Mammary epithelial cell (primary cell): ENCODE measurements around the gene PDE3B.

Experiments
- CTCF ChIP-seq, 2 donors: IDR thresholded peaks in 1 of 2; conservative IDR thresholded peaks in 1 of 2; 2 replicates each; pipeline ENCODE4 v1.5.1; 2011 to 2012; ENCODE audit warnings: inconsistent platforms in 2 of 2, low read length in 2 of 2, mild to moderate bottlenecking in 2 of 2, control low read depth in 1 of 2, low read depth in 1 of 2; ENCODE audit not compliant: insufficient read depth in 1 of 2; ENCODE audit errors: extremely low read depth in 1 of 2
- EZH2 ChIP-seq: IDR thresholded peaks from 2 replicates; pipeline ENCODE4 v1.6.1; 2012; ENCODE audit warnings: low read length, inconsistent platforms, borderline replicate concordance

- no peak for TF ChIP-seq CTCF (conservative IDR thresholded peaks at IDR 0.05 in 1 of 2, IDR thresholded peaks at IDR 0.05 in 1 of 2; ENCODE audit: extremely low read depth in 1 of 2, insufficient read depth in 1 of 2, low read depth in 1 of 2, low read length in 2 of 2)
- no peak for TF ChIP-seq EZH2
These were observed 218.1 kb downstream of the PDE3B start for GRCh38 chr11:14861680-14862079.
